Right ventricle myocardium inferior (tissue), 1 donor: ENCODE results near the gene MAP3K6. TPM values are rescaled to one million over a fixed set of nuclear protein-coding genes. Genes with fewer than 3 reads are reported as not detected.

Source experiments
- total RNA-seq: library from RNA; stranded (reverse); fragmentation: NEBNext Ultra II Directional; extraction: Animal tissue kit (Norgen Biotek cat#: 25700); gene quantifications from one replicate; pipeline ENCODE4 v1.2.1, GENCODE V29; 2021
- donor health status: DM: no; HTN: yes; CAD: no; lungs with severe emphysema.

Gene MAP3K6
- total RNA-seq, 1 donor from 2014 or later: 51.3 TPM

Other genes with a start within 250 kb of the MAP3K6 start
- gene SLC9A1, start 211.8 kb downstream of the MAP3K6 start, total RNA-seq: 20.2 TPM
- gene WDTC1, start 132.3 kb downstream of the MAP3K6 start, total RNA-seq: 64.2 TPM
- 17.9 TPM for gene TMEM222, start 44.8 kb downstream of the MAP3K6 start, total RNA-seq
- 0.78 TPM for gene SYTL1, start 24.9 kb downstream of the MAP3K6 start, total RNA-seq
- gene FCN3, start 7.9 kb upstream of the MAP3K6 start, total RNA-seq: 20.7 TPM
- gene CD164L2, start 16.4 kb upstream of the MAP3K6 start, total RNA-seq: not detected
- gene GPR3, start 25.7 kb upstream of the MAP3K6 start, total RNA-seq: not detected
- gene WASF2, start 123.2 kb upstream of the MAP3K6 start, total RNA-seq: 57.3 TPM
- 51.2 TPM for gene AHDC1, start 237.2 kb upstream of the MAP3K6 start, total RNA-seq